Loucy (cell line): Measurements from ENCODE around the gene TBC1D1.

ENCODE experiments used
- H2AFZ ChIP-seq: fragments of 200-600 bp; sonication (generic); 2 replicates; pipeline ENCODE4 v1.6.0; 2016; ENCODE audit warnings: antibody characterized with exemption, mild to moderate bottlenecking, low read length, moderate library complexity
- H3F3A ChIP-seq: fragments of 200-600 bp; 2 replicates; pipeline ENCODE4 v1.6.0; 2016; ENCODE audit warnings: antibody characterized with exemption, low read depth, mild to moderate bottlenecking
- H3K27me3 ChIP-seq: fragments of 200-600 bp; sonication (generic); 2 replicates; pipeline ENCODE4 v1.6.1; 2014; ENCODE audit warnings: low read length, mild to moderate bottlenecking; ENCODE audit not compliant: insufficient read depth, poor library complexity, severe bottlenecking
- H3K36me3 ChIP-seq: fragments of 200-600 bp; sonication (generic); 2 replicates; pipeline ENCODE4 v1.6.1; 2016; ENCODE audit warnings: low read length; ENCODE audit not compliant: insufficient read depth
- H3K4me1 ChIP-seq: fragments of 200-600 bp; sonication (generic); 2 replicates; pipeline ENCODE4 v1.5.1; 2014; ENCODE audit warnings: low read length, mild to moderate bottlenecking; ENCODE audit not compliant: insufficient read depth, poor library complexity, severe bottlenecking
- H3K4me2 ChIP-seq: fragments of 200-600 bp; sonication (generic); 2 replicates; pipeline ENCODE4 v1.6.0; 2014; ENCODE audit warnings: antibody characterized with exemption, low read length, low read depth, mild to moderate bottlenecking; ENCODE audit not compliant: poor library complexity, severe bottlenecking
- H3K4me3 ChIP-seq: fragments of 200-600 bp; sonication (generic); 2 replicates; pipeline ENCODE4 v1.5.1; 2014; ENCODE audit warnings: low read length, mild to moderate bottlenecking, mixed read lengths; ENCODE audit not compliant: poor library complexity, severe bottlenecking
- H3K79me2 ChIP-seq: fragments of 200-600 bp; sonication (generic); 2 replicates; pipeline ENCODE4 v1.6.1; 2014; ENCODE audit warnings: low read length; ENCODE audit not compliant: insufficient read depth
- H3K9ac ChIP-seq: fragments of 200-600 bp; sonication (generic); 2 replicates; pipeline ENCODE4 v1.6.0; 2014; ENCODE audit warnings: mild to moderate bottlenecking, low read depth, low read length, moderate library complexity; ENCODE audit not compliant: poor library complexity, severe bottlenecking
- H3K9me2 ChIP-seq: fragments of 200-600 bp; sonication (generic); replicated peaks from 2 replicates; pipeline ENCODE4 v1.6.1; 2016; ENCODE audit warnings: low read depth, low read length, mixed read lengths
- H3K9me3 ChIP-seq: fragments of 200-600 bp; sonication (generic); 2 replicates; pipeline ENCODE4 v1.6.1; 2014; ENCODE audit warnings: mild to moderate bottlenecking, antibody characterized with exemption, low read length, low read depth; ENCODE audit not compliant: insufficient read depth
- H4K20me1 ChIP-seq: fragments of 200-600 bp; sonication (generic); 2 replicates; pipeline ENCODE4 v1.6.0; 2014; ENCODE audit warnings: antibody characterized with exemption, low read length, mild to moderate bottlenecking; ENCODE audit not compliant: insufficient read depth, poor library complexity, severe bottlenecking
- CTCF ChIP-seq: fragments of 200-600 bp; sonication (generic); conservative IDR thresholded peaks from 2 replicates; pipeline ENCODE4 v1.5.1; 2014; ENCODE audit warnings: mild to moderate bottlenecking, antibody characterized with exemption, low read length
- EZH2phosphoT487 ChIP-seq: fragments of 200-600 bp; IDR thresholded peaks from 2 replicates; pipeline ENCODE4 v1.6.1; 2018; ENCODE audit warnings: antibody characterized with exemption, mild to moderate bottlenecking, moderate library complexity, borderline replicate concordance

Gene TBC1D1

GRCh38 chr4:38113132-38113531, 222.2 kb downstream of the TBC1D1 start:
- Histone ChIP-seq H2AFZ (no peak overlapping the region), H3K79me2 (no peaks in the 10 kb centered on the region), H3K9ac (no peak overlapping the region), H3K9me2 (no peaks in the 10 kb centered on the region), H3K36me3 (peaks cover 27% of the 10 kb centered on the region; the same call in 1 of the 2 replicates), H3K9me3 (no peaks in the 10 kb centered on the region), H3K4me1 (no peaks in the 10 kb centered on the region), H4K20me1 (no peaks in the 10 kb centered on the region), H3K4me3 (no peak overlapping the region), H3K27me3 (no peaks in the 10 kb centered on the region), H3F3A (no peaks in the 10 kb centered on the region), H3K4me2 (no peak overlapping the region)
- TF ChIP-seq EZH2phosphoT487 (no peak), CTCF (no peak)

GRCh38 chr4:38113551-38113950, 222.7 kb downstream of the TBC1D1 start:
- H3K9me2 ChIP-seq = no peaks in the 10 kb centered on the region
- H3F3A ChIP-seq = no peaks in the 10 kb centered on the region
- H3K27me3 ChIP-seq = no peaks in the 10 kb centered on the region
- peaks cover 29% of the 10 kb centered on the region; the same call in 1 of the 2 replicates for H3K36me3 ChIP-seq
- H3K9ac ChIP-seq = no peak overlapping the region
- TF ChIP-seq CTCF (no peak), EZH2phosphoT487 (no peak)
- no peak overlapping the region for H3K4me2 ChIP-seq
- no peaks in the 10 kb centered on the region for H3K79me2 ChIP-seq
- H4K20me1 ChIP-seq = no peaks in the 10 kb centered on the region
- H3K9me3 ChIP-seq = no peaks in the 10 kb centered on the region
- no peak overlapping the region for H3K4me3 ChIP-seq
- H3K4me1 ChIP-seq = no peaks in the 10 kb centered on the region
- H2AFZ ChIP-seq = no peak overlapping the region

- no peaks in the 10 kb centered on the region for H3K9me2 ChIP-seq
- no peak overlapping the region for H3K4me3 ChIP-seq
- H4K20me1 ChIP-seq = no peaks in the 10 kb centered on the region
- no peaks in the 10 kb centered on the region for H3K79me2 ChIP-seq
- H2AFZ ChIP-seq = no peak overlapping the region
- no peaks in the 10 kb centered on the region for H3F3A ChIP-seq
- peaks cover 32% of the 10 kb centered on the region; the same call in 1 of the 2 replicates for H3K36me3 ChIP-seq
- no peak overlapping the region for H3K4me2 ChIP-seq
- H3K4me1 ChIP-seq = no peaks in the 10 kb centered on the region
- TF ChIP-seq EZH2phosphoT487 = no peak
- TF ChIP-seq CTCF = no peak
- no peak overlapping the region for H3K9ac ChIP-seq
- H3K27me3 ChIP-seq = no peaks in the 10 kb centered on the region
- no peaks in the 10 kb centered on the region for H3K9me3 ChIP-seq
These were observed 223.7 kb downstream of the TBC1D1 start for GRCh38 chr4:38114386-38115150.
